ENCODE data around the gene TSTD1.
A peak's percentile ranks its signal among the peaks of the same experiment; 100 is the strongest.

TSTD1 gene, protein sequence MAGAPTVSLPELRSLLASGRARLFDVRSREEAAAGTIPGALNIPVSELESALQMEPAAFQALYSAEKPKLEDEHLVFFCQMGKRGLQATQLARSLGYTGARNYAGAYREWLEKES

DNA sequence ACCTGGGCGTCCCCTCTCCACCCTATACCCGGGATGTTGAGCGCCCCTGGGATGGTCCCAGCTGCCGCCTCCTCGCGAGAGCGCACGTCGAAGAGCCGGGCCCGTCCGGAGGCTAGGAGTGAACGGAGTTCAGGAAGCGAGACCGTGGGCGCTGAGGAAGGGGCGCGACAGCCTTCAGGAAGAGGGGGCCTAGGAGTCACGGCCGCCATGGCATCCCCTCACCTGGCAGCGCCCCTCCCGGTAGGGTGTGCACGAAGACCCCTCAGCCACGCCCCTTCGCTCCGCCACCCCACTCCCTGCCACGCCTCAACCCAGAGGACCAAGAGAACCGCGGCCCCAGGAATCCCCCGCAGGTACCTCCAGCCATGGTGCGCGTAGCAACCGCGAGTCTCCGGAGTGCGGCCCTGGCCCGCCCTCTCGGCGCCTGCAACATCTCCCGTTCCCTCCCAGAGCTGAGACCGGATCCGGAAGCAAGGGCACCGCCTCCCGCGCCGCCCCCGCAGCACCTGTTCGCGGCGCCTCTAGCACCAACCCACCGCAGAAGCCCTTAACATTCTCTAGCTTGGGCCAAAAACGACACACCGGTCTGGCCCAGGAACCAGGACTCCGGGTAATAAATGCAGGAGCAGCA is at the start of gene TSTD1:
TSS of gene TSTD1 (minus strand) at position 442 of the 631 bp plus-strand sequence. CDS start at position 367, 75 bp downstream.
- H3K36me3 ChIP-seq (ENCODE audit: insufficient read depth, low read length): peaks cover 31% of the 10 kb centered on the region; the same call in 1 of the 2 replicates
- H3K79me2 ChIP-seq (ENCODE audit: insufficient read depth, low read length): peaks cover 25% of the 10 kb centered on the region
- no peaks in the 10 kb centered on the region for H4K20me1 ChIP-seq (ENCODE audit: insufficient read depth, low read length, poor library complexity, severe bottlenecking)
- peak within 1 kb of the TSS; percentile 58 for H3K9ac ChIP-seq (ENCODE audit: low read depth, low read length, poor library complexity, severe bottlenecking)
- no peaks in the 10 kb centered on the region for H3F3A ChIP-seq (ENCODE audit: low read depth)
- H2AFZ ChIP-seq (ENCODE audit: low read length): no peak within 1 kb of the TSS
- H3K27me3 ChIP-seq (ENCODE audit: insufficient read depth, low read length, poor library complexity, severe bottlenecking): no peaks in the 10 kb centered on the region
- peaks cover 12% of the 10 kb centered on the region for H3K4me1 ChIP-seq (ENCODE audit: insufficient read depth, low read length, poor library complexity, severe bottlenecking)
- H3K4me2 ChIP-seq (ENCODE audit: low read depth, low read length, poor library complexity, severe bottlenecking): peak within 1 kb of the TSS; percentile 69
- TF ChIP-seq, protein P1, sequence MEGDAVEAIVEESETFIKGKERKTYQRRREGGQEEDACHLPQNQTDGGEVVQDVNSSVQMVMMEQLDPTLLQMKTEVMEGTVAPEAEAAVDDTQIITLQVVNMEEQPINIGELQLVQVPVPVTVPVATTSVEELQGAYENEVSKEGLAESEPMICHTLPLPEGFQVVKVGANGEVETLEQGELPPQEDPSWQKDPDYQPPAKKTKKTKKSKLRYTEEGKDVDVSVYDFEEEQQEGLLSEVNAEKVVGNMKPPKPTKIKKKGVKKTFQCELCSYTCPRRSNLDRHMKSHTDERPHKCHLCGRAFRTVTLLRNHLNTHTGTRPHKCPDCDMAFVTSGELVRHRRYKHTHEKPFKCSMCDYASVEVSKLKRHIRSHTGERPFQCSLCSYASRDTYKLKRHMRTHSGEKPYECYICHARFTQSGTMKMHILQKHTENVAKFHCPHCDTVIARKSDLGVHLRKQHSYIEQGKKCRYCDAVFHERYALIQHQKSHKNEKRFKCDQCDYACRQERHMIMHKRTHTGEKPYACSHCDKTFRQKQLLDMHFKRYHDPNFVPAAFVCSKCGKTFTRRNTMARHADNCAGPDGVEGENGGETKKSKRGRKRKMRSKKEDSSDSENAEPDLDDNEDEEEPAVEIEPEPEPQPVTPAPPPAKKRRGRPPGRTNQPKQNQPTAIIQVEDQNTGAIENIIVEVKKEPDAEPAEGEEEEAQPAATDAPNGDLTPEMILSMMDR (conservative IDR thresholded peaks at IDR 0.05; ENCODE audit: low read length): no peak
- no peak for TF ChIP-seq EZH2phosphoT487 (IDR thresholded peaks at IDR 0.05; ENCODE audit: borderline replicate concordance)
- no peaks in the 10 kb centered on the region for H3K9me2 ChIP-seq (replicated peaks; ENCODE audit: low read depth, low read length)
- H3K9me3 ChIP-seq (ENCODE audit: insufficient read depth, low read depth, low read length): no peaks in the 10 kb centered on the region
- peak within 1 kb of the TSS; percentile 69 for H3K4me3 ChIP-seq (ENCODE audit: low read length, poor library complexity, severe bottlenecking)

DNA sequence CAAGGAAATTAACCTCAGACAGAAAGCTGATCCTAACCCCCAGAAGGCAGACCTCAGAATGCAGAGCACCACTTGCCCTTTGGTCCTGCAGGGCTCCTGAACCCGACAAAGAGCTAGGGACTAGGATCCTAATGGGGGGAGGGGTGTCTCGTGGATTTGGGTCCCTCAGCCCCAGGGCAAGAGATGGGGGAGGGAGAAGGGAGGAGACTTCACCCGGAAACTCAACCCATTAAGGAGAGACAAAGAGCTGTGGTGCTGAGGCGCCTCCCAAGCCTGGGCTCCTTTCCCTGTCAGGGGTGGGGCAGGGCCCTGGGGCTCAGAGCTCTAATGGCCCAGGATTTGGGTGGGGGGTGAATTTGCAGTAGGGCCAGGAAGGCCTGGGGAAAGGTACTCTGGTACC is 47.7 kb upstream of the TSTD1 start:
- H3K36me3 ChIP-seq (ENCODE audit: insufficient read depth, low read length): no peaks in the 10 kb centered on the region
- H4K20me1 ChIP-seq (ENCODE audit: insufficient read depth, low read length, poor library complexity, severe bottlenecking): no peaks in the 10 kb centered on the region
- no peak overlapping the region for H3K4me2 ChIP-seq (ENCODE audit: low read depth, low read length, poor library complexity, severe bottlenecking)
- H3F3A ChIP-seq (ENCODE audit: low read depth): no peaks in the 10 kb centered on the region
- H3K9ac ChIP-seq (ENCODE audit: low read depth, low read length, poor library complexity, severe bottlenecking): no peak overlapping the region
- H3K9me2 ChIP-seq (replicated peaks; ENCODE audit: low read depth, low read length): no peaks in the 10 kb centered on the region
- H3K79me2 ChIP-seq (ENCODE audit: insufficient read depth, low read length): no peaks in the 10 kb centered on the region
- H2AFZ ChIP-seq (ENCODE audit: low read length): no peak overlapping the region
- no peaks in the 10 kb centered on the region for H3K4me1 ChIP-seq (ENCODE audit: insufficient read depth, low read length, poor library complexity, severe bottlenecking)
- H3K4me3 ChIP-seq (ENCODE audit: low read length, poor library complexity, severe bottlenecking): no peak overlapping the region
- TF ChIP-seq, protein P1 (conservative IDR thresholded peaks at IDR 0.05; ENCODE audit: low read length): no peak
- no peak for TF ChIP-seq EZH2phosphoT487 (IDR thresholded peaks at IDR 0.05; ENCODE audit: borderline replicate concordance)
- H3K9me3 ChIP-seq (ENCODE audit: insufficient read depth, low read depth, low read length): no peaks in the 10 kb centered on the region
- no peaks in the 10 kb centered on the region for H3K27me3 ChIP-seq (ENCODE audit: insufficient read depth, low read length, poor library complexity, severe bottlenecking)

DNA sequence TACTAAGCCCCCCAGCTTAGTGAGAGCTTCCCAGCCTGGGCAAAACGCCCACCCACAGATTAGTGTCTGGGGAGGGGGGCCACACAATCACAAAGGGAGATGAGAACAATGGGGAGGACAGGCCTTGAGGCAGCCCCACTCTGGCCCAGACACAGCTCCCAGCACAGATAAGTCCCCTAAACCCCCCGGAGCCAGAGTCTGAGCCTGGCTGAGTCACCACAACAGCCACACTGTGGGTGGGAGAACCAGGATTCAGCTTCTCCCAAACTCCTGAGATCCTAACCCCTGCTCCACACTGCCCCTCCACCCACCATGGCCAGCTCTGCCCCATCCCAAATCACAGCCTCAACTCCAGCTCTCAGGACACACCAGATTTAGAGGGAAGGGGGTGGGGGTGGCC is 46.4 kb upstream of the TSTD1 start:
- no peak overlapping the region for H3K9ac ChIP-seq (ENCODE audit: low read depth, low read length, poor library complexity, severe bottlenecking)
- no peak overlapping the region for H3K4me2 ChIP-seq (ENCODE audit: low read depth, low read length, poor library complexity, severe bottlenecking)
- no peaks in the 10 kb centered on the region for H3K36me3 ChIP-seq (ENCODE audit: insufficient read depth, low read length)
- no peak overlapping the region for H2AFZ ChIP-seq (ENCODE audit: low read length)
- H3F3A ChIP-seq (ENCODE audit: low read depth): no peaks in the 10 kb centered on the region
- H3K27me3 ChIP-seq (ENCODE audit: insufficient read depth, low read length, poor library complexity, severe bottlenecking): no peaks in the 10 kb centered on the region
- H3K9me3 ChIP-seq (ENCODE audit: insufficient read depth, low read depth, low read length): no peaks in the 10 kb centered on the region
- H3K79me2 ChIP-seq (ENCODE audit: insufficient read depth, low read length): no peaks in the 10 kb centered on the region
- no peaks in the 10 kb centered on the region for H3K9me2 ChIP-seq (replicated peaks; ENCODE audit: low read depth, low read length)
- no peak for TF ChIP-seq EZH2phosphoT487 (IDR thresholded peaks at IDR 0.05; ENCODE audit: borderline replicate concordance)
- TF ChIP-seq, protein P1 (conservative IDR thresholded peaks at IDR 0.05; ENCODE audit: low read length): no peak
- H3K4me1 ChIP-seq (ENCODE audit: insufficient read depth, low read length, poor library complexity, severe bottlenecking): no peaks in the 10 kb centered on the region
- no peaks in the 10 kb centered on the region for H4K20me1 ChIP-seq (ENCODE audit: insufficient read depth, low read length, poor library complexity, severe bottlenecking)
- no peak overlapping the region for H3K4me3 ChIP-seq (ENCODE audit: low read length, poor library complexity, severe bottlenecking)
